ENCODE results near the gene OGN.

DNA sequence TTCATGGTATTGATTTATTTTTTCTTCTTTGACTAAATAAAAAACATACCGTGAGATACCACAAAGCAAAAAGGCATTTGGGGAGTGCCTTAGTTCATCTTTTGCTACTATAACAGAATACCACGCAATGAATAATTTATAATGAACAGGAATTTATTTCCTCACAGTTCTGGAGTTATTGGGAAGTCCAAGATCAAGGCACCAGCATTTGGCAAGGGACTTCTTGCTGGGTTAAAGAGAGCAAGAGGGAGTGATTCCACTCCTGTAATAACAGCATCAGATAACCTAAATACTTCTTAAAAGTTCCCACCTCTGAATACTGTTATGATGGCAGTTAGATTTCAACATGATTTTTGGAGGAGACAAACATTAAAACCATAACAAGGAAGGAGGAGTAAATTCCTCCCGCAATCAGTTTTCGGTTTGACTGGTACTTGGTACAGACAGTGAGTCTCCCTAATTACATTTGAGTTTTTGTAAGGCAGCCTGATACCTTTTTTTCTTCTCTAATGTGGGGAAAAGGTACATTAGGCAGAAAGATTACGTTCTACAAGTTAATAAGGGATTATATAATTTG is 28.7 kb upstream of the OGN start:
- TF ChIP-seq TAF1 (IDR thresholded peaks at IDR 0.05; ENCODE audit: borderline replicate concordance, insufficient read depth, low read length) (no peak), POLR2AphosphoS5 (IDR thresholded peaks at IDR 0.05; ENCODE audit: low read depth, low read length) (no peak), SIN3A (IDR thresholded peaks at IDR 0.05; ENCODE audit: borderline replicate concordance, insufficient read depth, low read length) (no peak)
- TF ChIP-seq, protein P1, sequence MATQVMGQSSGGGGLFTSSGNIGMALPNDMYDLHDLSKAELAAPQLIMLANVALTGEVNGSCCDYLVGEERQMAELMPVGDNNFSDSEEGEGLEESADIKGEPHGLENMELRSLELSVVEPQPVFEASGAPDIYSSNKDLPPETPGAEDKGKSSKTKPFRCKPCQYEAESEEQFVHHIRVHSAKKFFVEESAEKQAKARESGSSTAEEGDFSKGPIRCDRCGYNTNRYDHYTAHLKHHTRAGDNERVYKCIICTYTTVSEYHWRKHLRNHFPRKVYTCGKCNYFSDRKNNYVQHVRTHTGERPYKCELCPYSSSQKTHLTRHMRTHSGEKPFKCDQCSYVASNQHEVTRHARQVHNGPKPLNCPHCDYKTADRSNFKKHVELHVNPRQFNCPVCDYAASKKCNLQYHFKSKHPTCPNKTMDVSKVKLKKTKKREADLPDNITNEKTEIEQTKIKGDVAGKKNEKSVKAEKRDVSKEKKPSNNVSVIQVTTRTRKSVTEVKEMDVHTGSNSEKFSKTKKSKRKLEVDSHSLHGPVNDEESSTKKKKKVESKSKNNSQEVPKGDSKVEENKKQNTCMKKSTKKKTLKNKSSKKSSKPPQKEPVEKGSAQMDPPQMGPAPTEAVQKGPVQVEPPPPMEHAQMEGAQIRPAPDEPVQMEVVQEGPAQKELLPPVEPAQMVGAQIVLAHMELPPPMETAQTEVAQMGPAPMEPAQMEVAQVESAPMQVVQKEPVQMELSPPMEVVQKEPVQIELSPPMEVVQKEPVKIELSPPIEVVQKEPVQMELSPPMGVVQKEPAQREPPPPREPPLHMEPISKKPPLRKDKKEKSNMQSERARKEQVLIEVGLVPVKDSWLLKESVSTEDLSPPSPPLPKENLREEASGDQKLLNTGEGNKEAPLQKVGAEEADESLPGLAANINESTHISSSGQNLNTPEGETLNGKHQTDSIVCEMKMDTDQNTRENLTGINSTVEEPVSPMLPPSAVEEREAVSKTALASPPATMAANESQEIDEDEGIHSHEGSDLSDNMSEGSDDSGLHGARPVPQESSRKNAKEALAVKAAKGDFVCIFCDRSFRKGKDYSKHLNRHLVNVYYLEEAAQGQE (IDR thresholded peaks at IDR 0.05; ENCODE audit: insufficient read depth in 1 of 2, low read depth in 2 of 2, low read length in 2 of 2) = no peak
